ENCODE results near the gene TMC2. TPM values are rescaled to one million over a fixed set of nuclear protein-coding genes. Genes with fewer than 3 reads are reported as not detected.

TMC2 gene
- total and polyA plus RNA-seq, 10 donors, result 0.07 to 1.2 (median 0.13) TPM; not detected in 2

GRCh38 chr20:2690213-2690612 lies 153.8 kb downstream of the TMC2 start:
- 73 to 89% (median 81%) methylated on average over 3 of the region's 3 CpGs for WGBS, 5 donors
- intact Hi-C loops (cut with DNase I; ENCODE audit: low total_unique reads), result no loop called here
- Histone ChIP-seq H3K27me3 (replicated peaks in 1 of 7) (peaks cover 0 to 80% (median 25%) of the 10 kb centered on the region in 7 donors), H3K4me3 (no peak overlapping the region), H3K27ac (no peak overlapping the region), H3K9me3 (no peaks in the 10 kb centered on the region), H3K4me1 (peaks cover 11 to 38% (median 27%) of the 10 kb centered on the region in 6 donors), H3K36me3 (no peaks in the 10 kb centered on the region)
- no peak for DNase-seq
- no peak for TF ChIP-seq CTCF (IDR thresholded peaks at IDR 0.05 in 8 of 11, conservative IDR thresholded peaks at IDR 0.05 in 3 of 11)
- no peak for TF ChIP-seq POLR2A (IDR thresholded peaks at IDR 0.05)

GRCh38 chr20:2690718-2691117 lies 154.3 kb downstream of the TMC2 start:
- no peaks in the 10 kb centered on the region for H3K9me3 ChIP-seq
- no peak overlapping the region for H3K4me3 ChIP-seq
- no peak for DNase-seq
- no peak overlapping the region for H3K27ac ChIP-seq
- no peak for TF ChIP-seq CTCF (IDR thresholded peaks at IDR 0.05 in 8 of 11, conservative IDR thresholded peaks at IDR 0.05 in 3 of 11)
- no peak for TF ChIP-seq POLR2A (IDR thresholded peaks at IDR 0.05)
- no peak for TF ChIP-seq POLR2AphosphoS5 (IDR thresholded peaks at IDR 0.05)
- no peaks in the 10 kb centered on the region for H3K36me3 ChIP-seq
- H3K27me3 ChIP-seq (replicated peaks in 1 of 7), result peaks cover 0 to 85% (median 28%) of the 10 kb centered on the region in 7 donors
- WGBS, 5 donors, result 38 to 48% (median 45%) methylated on average over 6 of the region's 6 CpGs
- peaks cover 11 to 37% (median 27%) of the 10 kb centered on the region in 6 donors for H3K4me1 ChIP-seq
- intact Hi-C loops (cut with DNase I; ENCODE audit: low total_unique reads), result no loop called here

GRCh38 chr20:2691127-2691526 lies 154.8 kb downstream of the TMC2 start:
- peaks cover 0 to 87% (median 33%) of the 10 kb centered on the region in 7 donors for H3K27me3 ChIP-seq (replicated peaks in 1 of 7)
- H3K9me3 ChIP-seq, result no peaks in the 10 kb centered on the region
- H3K36me3 ChIP-seq, result no peaks in the 10 kb centered on the region
- no peak for DNase-seq
- H3K27ac ChIP-seq, result no peak overlapping the region
- intact Hi-C loops (cut with DNase I; ENCODE audit: low total_unique reads), result no loop called here
- H3K4me3 ChIP-seq, result no peak overlapping the region
- TF ChIP-seq CTCF (IDR thresholded peaks at IDR 0.05 in 8 of 11, conservative IDR thresholded peaks at IDR 0.05 in 3 of 11) (no peak), POLR2AphosphoS5 (IDR thresholded peaks at IDR 0.05) (no peak), POLR2A (IDR thresholded peaks at IDR 0.05) (no peak)
- WGBS, 5 donors, result 80 to 88% (median 84%) methylated on average over 8 of the region's 8 CpGs
- peaks cover 11 to 37% (median 27%) of the 10 kb centered on the region in 6 donors for H3K4me1 ChIP-seq

Small RNAs within 50 kb of the gene (microRNA-seq; reads per million reads assigned to microRNA genes)
- gene MIR1292, result 5.9 to 18.9 (median 15.9) reads per million in 3 donors

Small RNAs within 50 kb of the gene (small RNA-seq; reads per million reads assigned to genes)
- gene SNORA51 (0 reads per million in 4 donors), gene SNORD110 (0 reads per million in 4 donors), gene SNORD56 (0 reads per million in 4 donors), gene SNORD57 (0 reads per million in 4 donors), gene SNORD86 (0 reads per million in 4 donors)

Other genes with a start within 250 kb of the TMC2 start
- under 1 TPM in 4 of 7 donors, not detected in 3; 0.40 to 0.57 (median 0.50) TPM for gene TGM3, start 240.6 kb upstream of the TMC2 start, total RNA-seq
- under 1 TPM; 0.09 to 0.64 (median 0.33) TPM for gene TGM3, start 240.6 kb upstream of the TMC2 start, polyA plus RNA-seq
- gene TGM6, start 155.7 kb upstream of the TMC2 start, total RNA-seq, result not detected
- gene TGM6, start 155.7 kb upstream of the TMC2 start, polyA plus RNA-seq, result not detected
- gene SNRPB, start 65.8 kb upstream of the TMC2 start, total RNA-seq, result 100 to 1,000 TPM; 102 to 189 (median 125) TPM
- 100 to 1,000 TPM; 204 to 262 (median 237) TPM for gene SNRPB, start 65.8 kb upstream of the TMC2 start, polyA plus RNA-seq
- 10 to 100 TPM in 5 of 7 donors, 1 to 10 TPM in 2; 8.4 to 16.2 (median 11.4) TPM for gene ZNF343, start 27.7 kb upstream of the TMC2 start, total RNA-seq
- 1 to 10 TPM; 4.8 to 6.0 (median 5.7) TPM for gene ZNF343, start 27.7 kb upstream of the TMC2 start, polyA plus RNA-seq
- 100 to 1,000 TPM in 6 of 7 donors, 10 to 100 TPM in 1; 82.1 to 183 (median 127) TPM for gene NOP56, start 116.1 kb downstream of the TMC2 start, total RNA-seq
- 100 to 1,000 TPM; 151 to 208 (median 182) TPM for gene NOP56, start 116.1 kb downstream of the TMC2 start, polyA plus RNA-seq
- 100 to 1,000 TPM in 3 of 7 donors, 10 to 100 TPM in 4; 72.7 to 105 (median 85.0) TPM for gene IDH3B, start 127.6 kb downstream of the TMC2 start, total RNA-seq
- 10 to 100 TPM; 59.4 to 87.8 (median 78.1) TPM for gene IDH3B, start 127.6 kb downstream of the TMC2 start, polyA plus RNA-seq
- gene EBF4, start 156.2 kb downstream of the TMC2 start, total RNA-seq, result 10 to 100 TPM in 2 of 7 donors, 1 to 10 TPM in 5; 3.9 to 19.2 (median 6.9) TPM
- 1 to 10 TPM; 2.5 to 4.8 (median 4.8) TPM for gene EBF4, start 156.2 kb downstream of the TMC2 start, polyA plus RNA-seq

All from spleen (tissue), 11 donors.